Neutrophil (primary cell): ENCODE measurements around the gene SMARCE1.

ENCODE experiments used
- H3K27ac ChIP-seq: fragments of 200-600 bp; sonication (generic); 2 replicates; pipeline ENCODE4 v1.5.1; 2016; ENCODE audit warnings: mild to moderate bottlenecking, moderate library complexity
- H3K27me3 ChIP-seq: fragments of 200-600 bp; sonication (generic); 2 replicates; pipeline ENCODE4 v1.6.0; 2016; ENCODE audit warnings: mild to moderate bottlenecking
- H3K36me3 ChIP-seq: fragments of 200-600 bp; sonication (generic); 2 replicates; pipeline ENCODE4 v1.5.1; 2017
- H3K4me1 ChIP-seq, 2 experiments: fragments of 200-600 bp in 1 of 2; sonication (generic) in 1 of 2; 1 replicate in 1 of 2; 2 replicates in 1 of 2; pipeline versions ENCODE4 v1.5.1 to v1.6.1; 2013 to 2016; ENCODE audit warnings: low read depth in 1 of 2, low read length in 1 of 2, mild to moderate bottlenecking in 1 of 2, moderate library complexity in 1 of 2; ENCODE audit not compliant: control insufficient read depth in 1 of 2, insufficient read depth in 1 of 2
- H3K4me3 ChIP-seq, 2 experiments: fragments of 200-600 bp in 1 of 2; sonication (generic) in 1 of 2; 1 replicate in 1 of 2; 2 replicates in 1 of 2; pipeline ENCODE4 v1.5.1; 2013 to 2016; ENCODE audit warnings: low read depth in 1 of 2, low read length in 1 of 2, mild to moderate bottlenecking in 1 of 2, moderate library complexity in 1 of 2
- H3K9me3 ChIP-seq: fragments of 200-600 bp; sonication (generic); 2 replicates; pipeline ENCODE4 v1.5.1; 2016
- CTCF ChIP-seq: fragments of 200-600 bp; sonication (generic); IDR thresholded peaks from 2 replicates; pipeline ENCODE4 v1.5.1; 2016; ENCODE audit warnings: antibody characterized with exemption

The SMARCE1 gene

GRCh38 chr17:40604327-40605080, 43.1 kb downstream of the SMARCE1 start:
- Histone ChIP-seq H3K27me3 (no peaks in the 10 kb centered on the region), H3K4me3 (no peak overlapping the region), H3K27ac (no peak overlapping the region), H3K36me3 (no peaks in the 10 kb centered on the region), H3K9me3 (no peaks in the 10 kb centered on the region), H3K4me1 (no peaks in the 10 kb centered on the region)
- no peak for TF ChIP-seq CTCF

GRCh38 chr17:40602445-40603443, 44.9 kb downstream of the SMARCE1 start:
- Histone ChIP-seq H3K36me3 (no peaks in the 10 kb centered on the region), H3K27me3 (no peaks in the 10 kb centered on the region), H3K9me3 (no peaks in the 10 kb centered on the region), H3K4me3 (no peak overlapping the region), H3K4me1 (no peaks in the 10 kb centered on the region), H3K27ac (no peak overlapping the region)
- no peak for TF ChIP-seq CTCF

DNA sequence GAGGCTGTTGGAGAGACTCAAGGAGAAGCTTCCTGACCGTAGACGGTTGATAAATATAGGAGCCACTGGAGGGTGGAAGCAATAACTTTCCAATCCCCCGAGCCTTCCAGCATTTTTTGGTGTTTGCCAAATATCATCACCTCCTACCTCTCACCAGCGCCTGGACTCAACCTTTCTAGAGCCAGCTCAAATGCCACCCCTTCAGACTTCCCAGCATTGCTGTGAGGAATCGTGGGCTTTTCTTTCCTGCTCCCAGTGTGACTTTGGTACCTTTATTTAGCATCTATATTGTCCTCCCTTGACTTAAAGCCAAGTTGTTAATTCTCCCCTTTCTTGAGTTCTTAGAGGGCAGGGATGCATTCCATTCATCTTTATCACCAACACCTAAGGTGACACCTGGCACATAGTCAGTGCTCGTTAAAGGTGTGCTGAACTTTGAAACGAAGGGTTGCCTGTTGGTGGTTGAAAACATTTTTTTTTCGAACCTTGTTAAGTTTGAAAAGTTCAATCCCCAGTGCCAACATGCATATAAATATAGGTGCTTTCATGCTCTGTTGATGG, 47.1 kb downstream of the SMARCE1 start:
- Histone ChIP-seq H3K9me3 (no peaks in the 10 kb centered on the region), H3K36me3 (no peaks in the 10 kb centered on the region), H3K27ac (no peak overlapping the region), H3K4me1 (no peaks in the 10 kb centered on the region), H3K4me3 (no peak overlapping the region), H3K27me3 (no peaks in the 10 kb centered on the region)
- no peak for TF ChIP-seq CTCF

DNA sequence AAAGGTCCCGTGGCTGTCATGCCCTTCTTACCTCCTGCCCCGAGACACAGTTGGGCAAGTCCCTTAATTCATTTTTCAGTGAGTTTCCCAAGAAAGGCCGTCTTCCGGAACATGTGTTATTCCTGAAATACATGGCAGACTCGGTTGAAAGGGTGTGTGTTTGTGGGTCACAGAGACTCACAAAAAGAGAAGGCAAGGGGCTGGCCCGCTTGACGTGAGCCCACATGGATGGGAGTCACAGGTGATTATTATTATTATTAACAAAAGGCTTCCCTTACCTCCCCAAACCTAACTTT, 48.2 kb downstream of the SMARCE1 start:
- H3K27me3 ChIP-seq: no peaks in the 10 kb centered on the region
- H3K4me1 ChIP-seq: no peaks in the 10 kb centered on the region
- TF ChIP-seq CTCF: no peak
- no peak overlapping the region for H3K27ac ChIP-seq
- no peak overlapping the region for H3K4me3 ChIP-seq
- no peaks in the 10 kb centered on the region for H3K9me3 ChIP-seq
- no peaks in the 10 kb centered on the region for H3K36me3 ChIP-seq

GRCh38 chr17:40598619-40599467, 48.8 kb downstream of the SMARCE1 start:
- Histone ChIP-seq H3K4me1 (no peaks in the 10 kb centered on the region), H3K27ac (no peak overlapping the region), H3K27me3 (no peaks in the 10 kb centered on the region), H3K4me3 (no peak overlapping the region), H3K36me3 (no peaks in the 10 kb centered on the region), H3K9me3 (no peaks in the 10 kb centered on the region)
- no peak for TF ChIP-seq CTCF
